Endothelial cell of umbilical vein (primary cell): ENCODE results near the gene RPS6KA4. TPM values are rescaled to one million over a fixed set of nuclear protein-coding genes. Genes with fewer than 3 reads are reported as not detected.

Experiments used
- BruUV-seq: library from RNA; stranded (reverse); fragments of 400-500 nt; replicated peaks from 2 replicates; lab custom pipeline; 2021; lab: Mats Ljungman, UMichigan
- CTCF ChIA-PET: fragments of 300-600, 350-600 bp; sonication (Branson Sonifier 250); formaldehyde crosslinking; loops from one replicate; lab custom pipeline; 2021; ENCODE audit warnings: antibody characterized with exemption, inconsistent platforms; lab: Charles Lee
- POLR2A ChIA-PET: fragments of 300-600, 350-600 bp; sonication (Branson Sonifier 250); formaldehyde crosslinking; loops from one replicate; lab custom pipeline; 2021; ENCODE audit warnings: antibody characterized with exemption, inconsistent platforms; lab: Charles Lee
- DNase-seq: peaks from one replicate; pipeline ENCODE4 v3.0.0-alpha.2; 2011; ENCODE audit warnings: low read depth, low spot score
- FAIRE-seq: peaks from 2 replicates; lab custom pipeline; 2011; peaks lifted over from hg19 to GRCh38; lab: Jason Lieb, UNC
- H2AFZ ChIP-seq: 2 replicates; pipeline ENCODE4 v1.6.0; 2012; ENCODE audit warnings: low read depth, low read length, control low read depth, inconsistent platforms
- H3K27ac ChIP-seq: 2 replicates; pipeline ENCODE4 v1.5.1; 2011; ENCODE audit warnings: low read depth, mild to moderate bottlenecking, control low read depth, low read length, moderate library complexity; ENCODE audit not compliant: insufficient read depth
- H3K27me3 ChIP-seq, 2 experiments: 2 replicates each; pipeline versions ENCODE4 v1.6.0 to v1.6.1; 2011; ENCODE audit warnings: low read length in 2 of 2, mixed read lengths in 1 of 2; ENCODE audit not compliant: control insufficient read depth in 2 of 2, insufficient read depth in 2 of 2
- H3K36me3 ChIP-seq, 2 experiments: 2 replicates in 1 of 2; 3 replicates in 1 of 2; pipeline ENCODE4 v1.5.1; 2011; ENCODE audit warnings: low read length in 2 of 2, mild to moderate bottlenecking in 1 of 2, moderate library complexity in 1 of 2; ENCODE audit not compliant: control insufficient read depth in 2 of 2, insufficient read depth in 2 of 2; ENCODE audit errors: extremely low read depth in 1 of 2
- H3K4me1 ChIP-seq: 3 replicates; pipeline ENCODE4 v1.5.1; 2011; ENCODE audit warnings: mild to moderate bottlenecking, low read length; ENCODE audit not compliant: control insufficient read depth, insufficient read depth; ENCODE audit errors: extremely low read depth
- H3K4me2 ChIP-seq: 2 replicates; pipeline ENCODE4 v1.6.1; 2011; ENCODE audit warnings: low read length, control low read depth, mixed read lengths; ENCODE audit not compliant: insufficient read depth
- H3K4me3 ChIP-seq, 3 experiments: fragments of 200-600 bp in 1 of 3; sonication (generic), shearing (Covaris generic) in 1 of 3; replicated peaks in 1 of 3; 2 replicates each; pipeline ENCODE4 v1.5.1; 2011 to 2016; ENCODE audit warnings: control low read depth in 3 of 3, low read length in 3 of 3, mild to moderate bottlenecking in 2 of 3, inconsistent platforms in 1 of 3, low read depth in 1 of 3, moderate library complexity in 1 of 3; ENCODE audit not compliant: insufficient read depth in 1 of 3
- H3K79me2 ChIP-seq: 2 replicates; pipeline ENCODE4 v1.6.0; 2012; ENCODE audit warnings: low read length, inconsistent platforms; ENCODE audit not compliant: control insufficient read depth, insufficient read depth
- H3K9ac ChIP-seq: replicated peaks from 2 replicates; pipeline ENCODE3; 2011; ENCODE audit warnings: low read length, control low read depth; ENCODE audit not compliant: insufficient read depth; ENCODE audit errors: extremely low read depth
- H3K9me1 ChIP-seq: replicated peaks from 3 replicates; pipeline ENCODE4 v1.6.0; 2011; ENCODE audit warnings: mild to moderate bottlenecking, low read length; ENCODE audit not compliant: control insufficient read depth, insufficient read depth; ENCODE audit errors: extremely low read depth
- H3K9me3 ChIP-seq: replicated peaks from 2 replicates; pipeline ENCODE4 v1.5.1; 2012; ENCODE audit warnings: low read length, inconsistent platforms; ENCODE audit not compliant: control insufficient read depth, insufficient read depth
- H4K20me1 ChIP-seq: replicated peaks from 2 replicates; pipeline ENCODE3; 2011; ENCODE audit warnings: mild to moderate bottlenecking, low read length; ENCODE audit not compliant: control insufficient read depth, insufficient read depth; ENCODE audit errors: extremely low read depth
- CTCF ChIP-seq, 2 donors: IDR thresholded peaks; 1 replicate in 1 of 2; 2 replicates in 1 of 2; pipeline ENCODE4 v1.5.1; 2011; ENCODE audit warnings: low read length in 2 of 2, mild to moderate bottlenecking in 2 of 2, moderate library complexity in 2 of 2, control low read depth in 1 of 2, inconsistent platforms in 1 of 2, low read depth in 1 of 2; ENCODE audit not compliant: insufficient read depth in 1 of 2; ENCODE audit errors: extremely low read depth in 1 of 2
- FOS ChIP-seq: IDR thresholded peaks from 2 replicates; pipeline ENCODE4 v1.6.1; 2011; ENCODE audit warnings: mild to moderate bottlenecking, low read length, moderate library complexity, borderline replicate concordance; ENCODE audit not compliant: insufficient read depth
- GATA2 ChIP-seq: IDR thresholded peaks from 2 replicates; pipeline ENCODE4 v1.7.0; 2011; ENCODE audit warnings: low read depth, mild to moderate bottlenecking, moderate library complexity, mixed read lengths, low read length; ENCODE audit not compliant: insufficient read length, insufficient read depth
- JUN ChIP-seq: IDR thresholded peaks from 2 replicates; pipeline ENCODE4 v1.6.1; 2011; ENCODE audit warnings: borderline replicate concordance, low read depth; ENCODE audit not compliant: insufficient read length, insufficient read depth
- MYC ChIP-seq: IDR thresholded peaks from one replicate; pipeline ENCODE4 v1.6.1; 2011; ENCODE audit warnings: mild to moderate bottlenecking, low read depth, low read length
- POLR2AphosphoS5 ChIP-seq: IDR thresholded peaks from 2 replicates; pipeline ENCODE4 v1.6.1; 2012; ENCODE audit warnings: low read depth, mild to moderate bottlenecking, control low read depth, low read length, moderate library complexity; ENCODE audit not compliant: insufficient read depth
- dilution Hi-C: fragments of 300-500 bp; cut with MboI; formaldehyde crosslinking; loops from one replicate; pipeline ENCODE4 v1.15.0; 2019; ENCODE audit warnings: low sequenced_read_pairs; ENCODE audit not compliant: extremely low pct_ligation_motif_present
- intact Hi-C: fragments of 100-400 bp; cut with micrococcal nuclease; formaldehyde crosslinking; loops from one replicate; pipeline ENCODE4 v1.10.0; 2022
- polyA plus RNA-seq, 4 experiments: library from polyadenylated mRNA; depleted of rRNA in 3 of 4; stranded (reverse) in 3 of 4; unstranded in 1 of 4; fragments of >200 nt; gene quantifications; 2 replicates each; pipeline versions ENCODE4 v1.2.1 to v1.2.3, GENCODE V29; 2011 to 2012; ENCODE audit warnings: missing spikeins in 1 of 4
- total RNA-seq: library from RNA; stranded (reverse); gene quantifications from 2 replicates; pipeline ENCODE4 v1.2.3, GENCODE V29; 2021
- TF ChIP-seq, protein P1 (sequence below): IDR thresholded peaks from 2 replicates; pipeline ENCODE4 v1.6.1; 2011; ENCODE audit not compliant: insufficient read depth, insufficient read length

RPS6KA4 gene
- total and polyA plus RNA-seq, 2 donors (not counting 3 experiments of a cell fraction or from before 2014, with no cell fraction given) = 26.5 to 44.1 TPM

- DNase-seq (no peak), FAIRE-seq (no peak)
- no peak overlapping the region for H3K4me3 ChIP-seq
- no peaks in the 10 kb centered on the region for H3K79me2 ChIP-seq
- ChIA-PET POLR2A (no interaction called here), CTCF (no interaction called here)
- no peak overlapping the region for H2AFZ ChIP-seq
- no peaks in the 10 kb centered on the region for H3K36me3 ChIP-seq
- intact Hi-C loops = no loop called here
- no TSS peak for BruUV-seq
- H3K4me1 ChIP-seq = no peaks in the 10 kb centered on the region
- H3K9ac ChIP-seq = no peak overlapping the region
- TF ChIP-seq JUN (no peak), CTCF (IDR thresholded peaks at IDR 0.05; ENCODE audit: extremely low read depth in 1 of 2, insufficient read depth in 1 of 2, low read depth in 1 of 2, low read length in 2 of 2) (no peak), MYC (no peak), POLR2AphosphoS5 (no peak), GATA2 (no peak), FOS (no peak)
- TF ChIP-seq, protein P1, sequence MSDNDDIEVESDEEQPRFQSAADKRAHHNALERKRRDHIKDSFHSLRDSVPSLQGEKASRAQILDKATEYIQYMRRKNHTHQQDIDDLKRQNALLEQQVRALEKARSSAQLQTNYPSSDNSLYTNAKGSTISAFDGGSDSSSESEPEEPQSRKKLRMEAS = no peak
- no peaks in the 10 kb centered on the region for H4K20me1 ChIP-seq
- H3K4me2 ChIP-seq = no peak overlapping the region
- H3K27me3 ChIP-seq = peaks cover 2 to 5% of the 10 kb centered on the region in 2 experiments
- no peak overlapping the region for H3K27ac ChIP-seq
- H3K9me3 ChIP-seq = no peaks in the 10 kb centered on the region
- dilution Hi-C loops = no loop called here
- H3K9me1 ChIP-seq = no peaks in the 10 kb centered on the region
Observed at GRCh38 chr11:64400102-64400501, 41.1 kb downstream of the RPS6KA4 start.
